Activated CD4-positive, alpha-beta memory T cell treated with anti-CD3 and anti-CD28 coated beads, Interleukin-2, amount 10 ng/mL, durations not matched to agents 7 days and 5 days (primary cell): ENCODE measurements around the gene SNRPD3. TPM values are rescaled to one million over a fixed set of nuclear protein-coding genes. Genes with fewer than 3 reads are reported as not detected.
"Not testable (repeated sequence)": the region's sequence is repeated elsewhere in the genome, so short reads cannot be mapped to it uniquely, and the experiment has no call there.

Experiments used
- CTCF ChIA-PET: fragments of 350-600 bp; sonication (Branson Sonifier 250); formaldehyde crosslinking; loops from one replicate; lab custom pipeline; 2021; ENCODE audit warnings: antibody characterized with exemption, inconsistent platforms; lab: Charles Lee
- POLR2A ChIA-PET: fragments of 350-600 bp; sonication (Branson Sonifier 250); formaldehyde crosslinking; loops from one replicate; lab custom pipeline; 2021; ENCODE audit warnings: antibody characterized with exemption; lab: Charles Lee
- DNase-seq: peaks from one replicate; pipeline ENCODE4 v3.0.0-alpha.2; 2020
- H3K27ac Mint-ChIP-seq: one replicate; pipeline ENCODE4 v1.8.0; 2021; ENCODE audit warnings: mild to moderate bottlenecking, mixed read lengths
- H3K27me3 Mint-ChIP-seq: one replicate; pipeline ENCODE4 v1.8.0; 2021; ENCODE audit warnings: mixed read lengths
- H3K36me3 Mint-ChIP-seq: one replicate; pipeline ENCODE4 v1.8.0; 2021; ENCODE audit warnings: low read depth, mixed read lengths
- H3K4me1 Mint-ChIP-seq: one replicate; pipeline ENCODE4 v1.8.0; 2021; ENCODE audit warnings: mixed read lengths
- H3K4me3 Mint-ChIP-seq: one replicate; pipeline ENCODE4 v1.8.0; 2021; ENCODE audit warnings: mild to moderate bottlenecking, mixed read lengths
- H3K9me3 Mint-ChIP-seq: one replicate; pipeline ENCODE4 v1.8.0; 2021; ENCODE audit warnings: mixed read lengths
- total RNA-seq, 2 experiments: library from RNA; stranded (reverse); gene quantifications; one replicate each; pipeline ENCODE4 v1.2.3, GENCODE V29; 2021

SNRPD3 gene
- total RNA-seq, 2 experiments from 2014 or later: 87.1 to 93.5 TPM

DNA sequence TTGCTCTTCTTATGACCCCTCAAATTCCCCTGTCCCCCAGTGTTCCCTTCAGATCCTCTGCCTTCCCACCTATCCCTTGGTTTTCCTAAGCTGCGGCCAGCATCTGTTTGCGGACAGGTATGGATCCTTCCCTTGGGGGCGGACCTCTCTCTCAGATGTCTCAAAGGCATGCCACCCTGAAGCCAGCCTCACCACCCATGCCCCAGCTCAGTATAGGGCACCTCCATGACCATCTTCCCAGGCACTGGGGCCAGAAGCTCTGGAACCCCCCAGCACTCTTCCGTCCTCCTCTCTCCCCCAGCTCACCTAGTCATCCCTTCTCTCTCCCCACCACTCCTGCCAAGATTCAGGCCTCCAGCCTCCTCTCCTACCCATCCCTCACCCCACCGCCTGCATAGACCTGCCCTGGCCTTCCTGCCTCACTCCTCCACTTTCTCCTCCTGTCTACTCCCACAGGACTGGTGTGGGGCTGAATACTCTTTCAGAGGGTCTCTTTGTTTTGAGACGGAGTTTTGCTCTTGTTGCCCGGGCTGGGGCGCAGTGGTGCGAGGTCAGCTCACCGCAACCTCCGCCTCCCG is 34.9 kb downstream of the SNRPD3 start:
- no peak overlapping the region for H3K4me3 Mint-ChIP-seq
- H3K4me1 Mint-ChIP-seq: peaks cover 6% of the 10 kb centered on the region

DNA sequence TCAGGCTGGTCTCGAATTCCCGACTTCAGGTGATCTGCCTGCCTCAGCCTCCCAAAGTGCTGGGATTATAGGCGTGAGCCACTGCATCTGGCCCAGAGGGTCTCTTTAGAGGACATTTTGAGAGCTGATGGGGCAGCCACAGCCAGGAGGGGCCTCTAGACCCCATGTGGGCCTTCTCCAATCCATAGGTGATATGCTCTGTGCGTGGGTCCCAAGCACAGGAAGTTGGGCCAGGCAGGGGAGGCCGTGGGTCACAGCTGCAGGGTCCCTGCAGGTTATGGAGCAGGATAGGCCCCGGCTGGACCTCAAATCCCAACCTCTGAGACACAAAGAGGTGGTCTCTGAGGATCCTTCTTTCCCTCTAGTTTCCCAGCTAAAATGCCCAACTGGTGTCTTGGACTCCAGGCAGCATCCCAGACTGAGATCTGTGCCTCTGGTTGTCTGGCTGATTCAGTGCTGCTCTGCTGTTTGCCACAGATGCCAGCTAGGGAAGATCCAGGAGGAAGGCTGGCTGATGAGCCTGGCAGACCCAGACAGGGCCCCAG is 35.6 kb downstream of the SNRPD3 start:
- ChIA-PET CTCF (no interaction called here), POLR2A (no interaction called here)
- Mint-ChIP-seq H3K4me3 (no peak overlapping the region), H3K27ac (no peak overlapping the region), H3K27me3 (peaks cover 4% of the 10 kb centered on the region), H3K4me1 (peaks cover 6% of the 10 kb centered on the region), H3K36me3 (no peaks in the 10 kb centered on the region), H3K9me3 (no peaks in the 10 kb centered on the region)
- DNase-seq: no peak

More for the DNA sequence above, 34.9 kb downstream of the SNRPD3 start:
- no peak for DNase-seq
- Mint-ChIP-seq H3K27ac (no peak overlapping the region), H3K27me3 (peaks cover 4% of the 10 kb centered on the region), H3K36me3 (no peaks in the 10 kb centered on the region), H3K9me3 (no peaks in the 10 kb centered on the region)
- ChIA-PET POLR2A (no interaction called here), CTCF (no interaction called here)

DNA sequence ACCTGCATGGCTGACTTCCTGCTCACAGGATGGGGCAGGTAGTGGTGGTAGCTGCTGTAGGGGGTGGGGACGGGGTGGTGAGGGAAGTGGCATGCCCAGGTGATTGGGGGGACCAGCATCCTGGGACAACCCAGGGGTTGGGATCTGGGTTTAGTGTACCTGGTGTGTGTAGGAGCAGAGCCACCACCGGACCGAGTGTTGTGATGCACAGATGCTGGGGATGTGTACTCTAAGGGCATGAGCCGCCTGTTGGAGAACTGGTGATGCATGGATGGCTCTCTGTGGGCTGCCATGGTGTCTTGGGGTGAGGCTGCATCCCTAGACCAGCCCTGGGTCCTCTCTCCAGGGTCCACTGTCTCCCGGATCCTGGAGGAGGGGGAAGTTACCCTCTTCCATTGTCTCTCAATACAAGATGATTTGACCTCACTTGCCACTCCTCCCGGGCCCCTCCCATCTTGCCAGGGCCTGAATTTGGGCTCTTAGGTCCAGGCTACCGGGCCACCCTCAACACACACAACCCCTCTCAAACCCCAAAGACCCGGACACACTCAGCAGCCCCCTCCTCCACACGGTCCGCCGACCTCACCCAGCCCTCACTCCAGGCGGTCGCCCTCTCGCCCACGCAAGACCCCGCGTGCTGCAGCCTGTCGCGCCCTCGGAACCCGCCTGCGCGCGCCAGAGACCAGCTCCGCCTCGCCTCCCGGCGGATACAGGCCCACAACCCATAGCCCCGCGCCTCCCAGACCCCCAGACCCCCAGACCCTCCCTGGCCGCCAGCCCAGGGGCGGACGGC is 36.5 kb downstream of the SNRPD3 start:
- Mint-ChIP-seq H3K27ac (no peak overlapping the region), H3K4me3 (peak overlapping the region; percentile 77), H3K4me1 (peaks cover 6% of the 10 kb centered on the region), H3K36me3 (no peaks in the 10 kb centered on the region), H3K9me3 (no peaks in the 10 kb centered on the region), H3K27me3 (peaks cover 4% of the 10 kb centered on the region)
- no peak for DNase-seq
- ChIA-PET POLR2A (interaction anchor here (1.1 to 1.4 kb wide), 2 partner anchors 9 to 37 kb away, joined by 4 to 5 read pairs; partner anchors contain the start of gene GUCD1), CTCF (no interaction called here)

DNA sequence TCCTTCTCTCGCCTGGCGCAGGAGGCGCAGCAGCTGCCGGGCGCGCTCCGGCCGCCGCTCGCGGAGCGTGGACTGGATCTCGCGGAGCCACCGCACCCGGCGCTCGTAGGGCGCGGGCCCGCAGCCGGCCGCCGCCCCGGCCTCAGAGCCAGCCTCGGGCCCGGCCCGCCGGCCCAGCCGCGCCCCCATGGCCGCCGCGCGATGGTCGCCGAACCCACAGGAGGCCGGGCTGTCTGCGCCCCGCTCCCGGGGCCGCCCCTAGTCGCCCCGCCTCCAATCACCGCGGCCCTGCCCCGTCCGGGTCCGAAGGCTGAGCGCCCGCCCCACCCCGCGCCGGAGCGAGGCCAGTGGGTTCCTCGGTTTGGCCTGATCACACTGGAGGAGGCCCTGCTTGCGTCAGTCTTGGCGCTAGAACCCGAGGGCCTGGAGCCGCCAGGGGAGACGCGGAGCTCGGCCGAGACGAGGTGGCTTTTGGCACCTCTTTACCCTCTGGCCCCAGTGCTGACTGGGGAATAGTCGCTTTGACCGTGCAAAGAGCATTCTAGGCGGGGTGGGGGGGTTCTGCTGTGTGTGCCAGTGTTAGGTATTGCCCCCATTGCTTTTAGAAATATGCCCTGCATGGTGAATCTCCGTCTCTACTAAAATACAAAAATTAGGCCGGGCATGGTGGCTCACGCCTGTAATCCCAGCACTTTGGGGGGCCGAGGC is 37.2 kb downstream of the SNRPD3 start, which contains the start of gene LRRC75B:
Gene LRRC75B (minus strand): TSS at position 223 of the 708 bp plus-strand sequence. CDS start 34 bp downstream, at position 189.
- POLR2A ChIA-PET: interaction anchor here (1.1 to 1.4 kb wide), 2 partner anchors 8 to 38 kb away, joined by 4 to 5 read pairs; partner anchors contain the start of gene GUCD1
- Mint-ChIP-seq H3K9me3 (no peaks in the 10 kb centered on the region), H3K36me3 (no peaks in the 10 kb centered on the region), H3K27me3 (peaks cover 4% of the 10 kb centered on the region), H3K4me3 (peak within 1 kb of the TSS; percentile 77), H3K27ac (no peak within 1 kb of the TSS), H3K4me1 (peaks cover 6% of the 10 kb centered on the region)
- DNase-seq: peak; percentile 51
- CTCF ChIA-PET: no interaction called here

DNA sequence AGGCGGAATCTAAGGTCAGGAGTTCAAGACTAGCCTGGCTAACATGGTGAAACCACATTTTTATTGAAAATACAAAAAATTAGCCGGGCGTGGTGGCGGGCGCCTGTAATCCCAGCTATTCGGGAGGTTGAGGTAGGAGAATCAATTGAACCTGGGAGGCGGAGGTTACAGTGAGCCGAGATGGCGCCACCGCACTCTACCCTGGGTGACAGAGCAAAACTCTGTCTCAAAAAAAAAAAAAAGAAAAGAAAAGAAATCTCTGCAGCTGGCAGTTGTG is 37.7 kb downstream of the SNRPD3 start:
- H3K4me3 Mint-ChIP-seq: peak overlapping the region; percentile 62
- CTCF ChIA-PET, H3K9me3 Mint-ChIP-seq, H3K27ac Mint-ChIP-seq, H3K36me3 Mint-ChIP-seq, DNase-seq, H3K4me1 Mint-ChIP-seq, H3K27me3 Mint-ChIP-seq: not testable (repeated sequence)
- POLR2A ChIA-PET: interaction anchor here (1.1 to 1.4 kb wide), 2 partner anchors 8 to 38 kb away, joined by 4 to 5 read pairs; partner anchors contain the start of gene GUCD1

DNA sequence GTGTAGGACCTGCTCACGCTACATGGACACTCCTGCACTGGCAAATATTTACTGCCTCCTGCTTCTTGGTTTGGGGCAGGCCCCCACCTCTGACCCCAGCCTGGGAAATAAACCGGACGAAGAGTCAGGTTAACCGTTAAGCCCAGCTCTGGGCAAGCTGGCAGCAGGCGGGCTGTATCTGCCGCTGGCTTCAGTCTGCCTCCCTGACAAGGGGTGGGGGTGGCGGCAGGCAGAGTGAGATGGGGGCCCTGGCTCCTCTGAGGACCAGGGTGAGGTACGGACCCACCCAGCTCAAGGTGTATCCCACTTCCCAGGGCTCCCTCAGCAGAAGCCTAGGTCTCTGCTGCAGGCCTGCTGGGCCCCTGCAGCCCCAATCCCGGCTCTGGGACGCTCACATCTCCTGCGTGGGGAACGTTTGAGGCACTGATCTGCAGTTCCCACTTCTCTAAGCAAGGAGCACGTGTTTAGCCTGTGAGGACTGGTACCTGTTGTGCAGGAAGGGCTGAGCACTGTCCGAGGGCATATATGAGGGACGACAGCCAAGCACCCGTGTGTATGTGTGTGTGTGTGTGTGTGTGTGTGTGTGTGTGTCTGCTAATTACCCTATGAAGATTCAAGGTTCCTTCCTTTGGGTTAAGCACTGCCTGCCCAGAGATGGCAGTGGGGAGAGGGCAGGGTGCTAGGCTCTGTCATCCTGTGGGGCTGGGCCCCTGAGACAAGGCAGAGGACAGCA is 38.2 kb downstream of the SNRPD3 start:
- H3K27ac Mint-ChIP-seq: no peak overlapping the region
- ChIA-PET CTCF (no interaction called here), POLR2A (interaction anchor here (1.1 kb wide), 1 partner anchor 39 kb away, joined by 4 read pairs; the partner anchor contains the start of gene GUCD1)
- H3K27me3 Mint-ChIP-seq: peaks cover 4% of the 10 kb centered on the region
- H3K9me3 Mint-ChIP-seq: no peaks in the 10 kb centered on the region
- peaks cover 6% of the 10 kb centered on the region for H3K4me1 Mint-ChIP-seq
- no peak for DNase-seq
- H3K4me3 Mint-ChIP-seq: no peak overlapping the region
- H3K36me3 Mint-ChIP-seq: no peaks in the 10 kb centered on the region

DNA sequence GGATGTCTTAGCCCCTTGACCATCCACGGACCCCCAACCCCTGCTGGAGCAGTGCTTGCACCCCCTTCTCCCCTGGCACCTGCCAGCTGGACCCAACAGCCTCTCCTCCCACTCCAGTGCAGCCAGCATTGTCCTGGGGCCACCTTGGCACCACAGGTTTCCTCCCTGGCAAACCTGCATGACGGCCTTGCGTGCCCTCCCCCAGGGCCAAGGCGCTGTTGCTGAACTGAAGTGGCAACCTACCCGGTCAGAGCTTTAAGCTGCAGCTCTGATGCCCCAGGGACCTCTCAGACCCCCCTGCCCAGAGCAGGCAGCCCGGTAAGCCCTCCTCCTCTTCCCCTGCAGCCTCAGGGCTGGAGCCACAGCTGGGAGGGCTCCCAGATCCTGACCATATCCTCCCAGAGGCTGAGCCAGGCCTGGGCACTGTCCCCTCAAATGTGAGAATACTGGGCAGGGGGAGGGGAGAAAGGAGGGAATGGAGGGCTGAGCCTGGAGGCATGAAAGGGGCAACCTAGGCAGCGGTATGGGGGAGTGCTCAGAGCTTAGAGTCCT is 38.8 kb downstream of the SNRPD3 start:
- DNase-seq: no peak
- H3K4me1 Mint-ChIP-seq: peaks cover 11% of the 10 kb centered on the region

DNA sequence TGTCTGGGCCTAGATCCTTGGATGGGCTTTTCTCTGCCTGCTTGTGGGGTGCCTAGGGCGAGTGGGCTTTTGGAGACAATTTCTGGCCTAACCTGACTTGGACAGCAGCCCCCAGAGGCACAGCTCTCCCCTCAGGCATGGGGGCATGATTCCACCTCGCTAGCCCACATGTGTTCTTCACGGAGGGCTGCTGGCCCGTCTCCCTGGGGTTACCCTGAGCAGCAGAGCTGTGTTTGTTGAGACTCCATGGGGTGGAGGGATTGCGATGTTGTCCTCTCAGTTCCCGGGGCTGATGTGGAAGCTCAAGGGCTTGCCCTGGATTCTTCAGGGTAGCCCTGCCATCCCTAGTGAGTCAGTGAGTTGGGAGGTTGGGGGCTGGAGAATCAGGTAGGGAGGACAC is 39.4 kb downstream of the SNRPD3 start:
- Mint-ChIP-seq H3K4me1 (peaks cover 13% of the 10 kb centered on the region), H3K4me3 (no peak overlapping the region), H3K9me3 (no peaks in the 10 kb centered on the region), H3K27me3 (peaks cover 4% of the 10 kb centered on the region), H3K27ac (no peak overlapping the region), H3K36me3 (no peaks in the 10 kb centered on the region)
- CTCF ChIA-PET: interaction anchor here (1.2 kb wide), 1 partner anchor 40 kb away, joined by 3 read pairs; the partner anchor contains the start of gene GUCD1
- no peak for DNase-seq
- POLR2A ChIA-PET: no interaction called here

More for the DNA sequence above, 38.8 kb downstream of the SNRPD3 start:
- Mint-ChIP-seq H3K9me3 (no peaks in the 10 kb centered on the region), H3K27ac (no peak overlapping the region), H3K36me3 (no peaks in the 10 kb centered on the region), H3K27me3 (peaks cover 4% of the 10 kb centered on the region), H3K4me3 (no peak overlapping the region)
- ChIA-PET CTCF (interaction anchor here (1.2 kb wide), 1 partner anchor 39 kb away, joined by 3 read pairs; the partner anchor contains the start of gene GUCD1), POLR2A (no interaction called here)

DNA sequence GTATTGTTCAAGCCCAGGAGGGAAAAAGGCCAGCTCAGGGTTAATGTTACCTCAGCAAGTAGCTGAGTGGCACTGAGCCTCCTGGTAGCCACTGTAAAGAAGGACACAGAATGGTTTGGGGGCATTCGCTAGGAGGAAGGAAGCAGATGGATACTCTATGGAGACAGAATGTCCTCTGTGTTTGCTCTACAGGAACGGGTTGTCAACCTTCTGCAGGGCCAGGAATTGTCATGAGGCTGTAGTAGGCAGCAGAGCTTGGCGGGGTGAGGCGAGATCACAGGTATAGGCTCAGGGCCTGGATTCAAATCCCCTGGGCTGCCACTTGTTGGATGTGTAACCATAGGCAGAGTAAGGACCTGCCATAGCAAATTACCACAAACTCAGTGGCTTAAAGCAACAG is 40.1 kb downstream of the SNRPD3 start:
- DNase-seq: no peak
- ChIA-PET CTCF (interaction anchor here (1.2 kb wide), 1 partner anchor 41 kb away, joined by 3 read pairs; the partner anchor contains the start of gene GUCD1), POLR2A (no interaction called here)

DNA sequence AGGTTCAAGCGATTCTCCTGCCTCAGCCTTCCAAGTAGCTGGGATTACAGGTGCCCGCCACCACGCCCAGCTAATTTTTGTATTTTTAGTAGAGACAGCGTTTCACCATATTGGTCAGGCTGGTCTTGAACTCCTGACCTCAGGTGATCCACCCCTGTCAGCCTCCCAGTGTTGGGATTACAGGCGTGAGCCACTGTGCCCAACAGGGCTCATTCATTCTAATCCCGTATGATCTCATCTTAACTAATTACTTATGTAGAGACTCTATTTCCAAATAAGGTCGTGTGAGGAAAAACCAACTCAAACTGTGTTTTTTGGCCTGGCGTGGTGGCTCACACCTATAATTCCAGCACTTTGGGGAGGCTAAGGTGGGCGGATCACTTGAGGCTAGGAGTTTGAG is 41.3 kb downstream of the SNRPD3 start:
- POLR2A ChIA-PET, H3K9me3 Mint-ChIP-seq, H3K4me3 Mint-ChIP-seq, DNase-seq, CTCF ChIA-PET, H3K27ac Mint-ChIP-seq, H3K36me3 Mint-ChIP-seq, H3K27me3 Mint-ChIP-seq: not testable (repeated sequence)
- peaks cover 28% of the 10 kb centered on the region for H3K4me1 Mint-ChIP-seq

More for the DNA sequence above, 40.1 kb downstream of the SNRPD3 start:
- H3K27ac Mint-ChIP-seq: no peak overlapping the region
- peaks cover 17% of the 10 kb centered on the region for H3K4me1 Mint-ChIP-seq
- H3K4me3 Mint-ChIP-seq: no peak overlapping the region
- H3K36me3 Mint-ChIP-seq: no peaks in the 10 kb centered on the region
- no peaks in the 10 kb centered on the region for H3K9me3 Mint-ChIP-seq
- peaks cover 4% of the 10 kb centered on the region for H3K27me3 Mint-ChIP-seq

DNA sequence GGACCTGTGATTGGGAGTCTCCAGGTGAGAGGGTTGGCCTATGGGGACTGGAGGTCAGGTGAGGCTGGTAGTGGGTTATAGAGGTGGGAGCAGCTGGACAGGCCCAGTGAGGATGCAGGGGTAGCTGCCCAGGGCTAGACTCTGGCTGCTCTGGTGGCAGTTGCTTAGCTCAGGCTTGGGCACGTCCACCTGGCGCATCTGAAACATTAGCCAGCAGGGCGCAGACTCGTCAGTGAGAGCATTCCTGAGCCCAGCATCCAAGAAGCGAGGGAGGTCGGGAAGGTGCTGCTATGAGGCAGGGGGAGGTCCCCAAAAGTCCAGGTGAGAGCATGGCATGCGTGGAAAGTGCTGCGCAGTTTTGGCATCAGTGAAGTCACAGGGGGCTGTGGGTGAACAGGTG is 43.7 kb downstream of the SNRPD3 start:
- no peaks in the 10 kb centered on the region for H3K36me3 Mint-ChIP-seq

More for the DNA sequence above, 43.7 kb downstream of the SNRPD3 start:
- no peaks in the 10 kb centered on the region for H3K9me3 Mint-ChIP-seq
- POLR2A ChIA-PET: interaction anchor here (2.3 kb wide), 1 partner anchor 44 kb away, joined by 6 read pairs; the partner anchor contains the start of gene GUCD1
- no peak overlapping the region for H3K4me3 Mint-ChIP-seq
- no peaks in the 10 kb centered on the region for H3K27me3 Mint-ChIP-seq
- no peak for DNase-seq
- H3K4me1 Mint-ChIP-seq: peaks cover 43% of the 10 kb centered on the region
- CTCF ChIA-PET: no interaction called here
- H3K27ac Mint-ChIP-seq: no peak overlapping the region
